ENCODE measurements around the gene COL1A2.

The COL1A2 gene

GRCh38 chr7:94384315-94384714 is 10.4 kb upstream of the COL1A2 start:
- DNase-seq: no peak

GRCh38 chr7:94386416-94386815 is 8.3 kb upstream of the COL1A2 start:
- DNase-seq: no peak

- DNase-seq: no peak
Measured at GRCh38 chr7:94388540-94388939, 6.2 kb upstream of the COL1A2 start.

GRCh38 chr7:94389381-94389780 is 5.3 kb upstream of the COL1A2 start:
- no peak for DNase-seq

- DNase-seq: no peak
Measured at GRCh38 chr7:94391726-94392392, 2.8 kb upstream of the COL1A2 start.

GRCh38 chr7:94392393-94392786 is 2.3 kb upstream of the COL1A2 start:
- DNase-seq: no peak

- DNase-seq: no peak
Measured at GRCh38 chr7:94393246-94394108, 1.2 kb upstream of the COL1A2 start.

- no peak for DNase-seq
Measured at GRCh38 chr7:94394109-94394436, 622 bp upstream of the COL1A2 start.

- peak; percentile 71 for DNase-seq
Measured at GRCh38 chr7:94395141-94396036, 694 bp downstream of the COL1A2 start.

- DNase-seq: no peak
Measured at GRCh38 chr7:94396037-94396431, 1.3 kb downstream of the COL1A2 start.

GRCh38 chr7:94396596-94396995 is 1.9 kb downstream of the COL1A2 start:
- no peak for DNase-seq

- DNase-seq: no peak
Measured at GRCh38 chr7:94397722-94398121, 3.0 kb downstream of the COL1A2 start.

GRCh38 chr7:94398841-94399240 is 4.1 kb downstream of the COL1A2 start:
- no peak for DNase-seq

GRCh38 chr7:94400022-94400421 is 5.3 kb downstream of the COL1A2 start:
- no peak for DNase-seq

- no peak for DNase-seq
Measured at GRCh38 chr7:94400643-94401427, 6.1 kb downstream of the COL1A2 start.

- DNase-seq: no peak
Measured at GRCh38 chr7:94401428-94401814, 6.7 kb downstream of the COL1A2 start.

GRCh38 chr7:94403546-94403945 is 8.9 kb downstream of the COL1A2 start:
- DNase-seq: no peak

- DNase-seq: no peak
Measured at GRCh38 chr7:94405506-94405905, 10.8 kb downstream of the COL1A2 start.

- no peak for DNase-seq
Measured at GRCh38 chr7:94406696-94407095, 12.0 kb downstream of the COL1A2 start.

- no peak for DNase-seq
Measured at GRCh38 chr7:94409200-94409948, 14.7 kb downstream of the COL1A2 start.

- no peak for DNase-seq
Measured at GRCh38 chr7:94410413-94411187, 15.9 kb downstream of the COL1A2 start.
